OCI-LY3 (cell line): ENCODE results near the gene IPO5.

Source experiments
- EZH2phosphoT487 ChIP-seq: fragments of 200-600 bp; shearing (Covaris generic); IDR thresholded peaks from 2 replicates; pipeline ENCODE4 v1.6.1; 2018; ENCODE audit warnings: antibody characterized with exemption, mixed run types, low read depth
- TF ChIP-seq, protein P1 (sequence below): fragments of 200-600, 300-600 bp; sonication (generic); IDR thresholded peaks from 2 replicates; pipeline ENCODE4 v1.5.1; 2014; ENCODE audit warnings: antibody characterized with exemption, low read length, low read depth

- TF ChIP-seq, protein P1, sequence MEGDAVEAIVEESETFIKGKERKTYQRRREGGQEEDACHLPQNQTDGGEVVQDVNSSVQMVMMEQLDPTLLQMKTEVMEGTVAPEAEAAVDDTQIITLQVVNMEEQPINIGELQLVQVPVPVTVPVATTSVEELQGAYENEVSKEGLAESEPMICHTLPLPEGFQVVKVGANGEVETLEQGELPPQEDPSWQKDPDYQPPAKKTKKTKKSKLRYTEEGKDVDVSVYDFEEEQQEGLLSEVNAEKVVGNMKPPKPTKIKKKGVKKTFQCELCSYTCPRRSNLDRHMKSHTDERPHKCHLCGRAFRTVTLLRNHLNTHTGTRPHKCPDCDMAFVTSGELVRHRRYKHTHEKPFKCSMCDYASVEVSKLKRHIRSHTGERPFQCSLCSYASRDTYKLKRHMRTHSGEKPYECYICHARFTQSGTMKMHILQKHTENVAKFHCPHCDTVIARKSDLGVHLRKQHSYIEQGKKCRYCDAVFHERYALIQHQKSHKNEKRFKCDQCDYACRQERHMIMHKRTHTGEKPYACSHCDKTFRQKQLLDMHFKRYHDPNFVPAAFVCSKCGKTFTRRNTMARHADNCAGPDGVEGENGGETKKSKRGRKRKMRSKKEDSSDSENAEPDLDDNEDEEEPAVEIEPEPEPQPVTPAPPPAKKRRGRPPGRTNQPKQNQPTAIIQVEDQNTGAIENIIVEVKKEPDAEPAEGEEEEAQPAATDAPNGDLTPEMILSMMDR: no peak
- TF ChIP-seq EZH2phosphoT487: no peak
Measured at GRCh38 chr13:97961340-97961739, 7.9 kb downstream of the IPO5 start.
